GM18867 (cell line): Measurements from ENCODE around the gene BABAM2.

Experiments used
- ATAC-seq: cut with Tn5 transposase; IDR thresholded peaks from one replicate; pipeline ENCODE4 v1.9.1; 2021; ENCODE audit warnings: mild to moderate bottlenecking, moderate library complexity; ENCODE audit not compliant: unreplicated experiment

The BABAM2 gene

DNA sequence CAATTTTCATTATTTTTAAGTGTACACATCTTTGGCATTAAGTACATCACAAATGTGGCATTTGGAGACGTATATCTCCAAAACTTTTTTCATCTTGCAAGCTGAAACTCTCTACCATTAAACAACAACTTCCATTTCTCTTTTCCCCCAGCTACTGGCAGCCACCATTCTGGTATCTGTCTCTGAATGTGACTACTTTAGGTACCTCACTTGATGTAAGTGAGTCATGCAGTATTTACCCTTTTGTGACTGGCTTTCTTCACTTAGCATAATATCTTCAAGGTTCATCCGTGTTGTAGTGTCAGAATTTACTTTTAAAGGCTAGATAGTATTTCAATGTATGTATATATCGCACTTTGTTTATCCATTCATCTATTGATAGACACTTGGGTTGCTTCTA, 17.0 kb downstream of the BABAM2 start:
- no peak for ATAC-seq

- ATAC-seq = no peak
Observed at GRCh38 chr2:27909901-27910300, 19.4 kb downstream of the BABAM2 start.

GRCh38 chr2:27911458-27912210, 21.1 kb downstream of the BABAM2 start:
- no peak for ATAC-seq

DNA sequence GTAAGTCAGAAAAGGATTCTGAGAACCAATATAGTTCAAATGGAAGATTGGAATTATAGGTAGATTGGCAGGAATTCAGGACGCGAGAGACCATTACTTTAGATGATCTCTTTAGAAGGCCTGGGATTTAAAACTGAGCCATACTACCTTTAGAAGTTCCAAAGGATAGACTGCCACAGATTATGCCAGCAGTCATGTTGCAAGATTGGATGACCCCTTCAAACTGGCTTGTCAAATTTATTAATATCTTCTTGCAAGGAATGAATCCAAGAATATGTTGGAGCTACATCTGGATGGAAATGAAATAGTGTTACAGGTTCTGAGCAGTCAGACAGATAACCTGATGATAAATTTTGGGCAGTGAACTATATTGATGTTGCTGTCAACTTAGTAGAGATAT, 22.0 kb downstream of the BABAM2 start:
- ATAC-seq = no peak

GRCh38 chr2:27914041-27914804, 23.7 kb downstream of the BABAM2 start:
- no peak for ATAC-seq

- no peak for ATAC-seq
Observed at GRCh38 chr2:27914805-27915175, 24.3 kb downstream of the BABAM2 start.

GRCh38 chr2:27915191-27915590, 24.7 kb downstream of the BABAM2 start:
- ATAC-seq = no peak

GRCh38 chr2:27915874-27916273, 25.3 kb downstream of the BABAM2 start:
- no peak for ATAC-seq

DNA sequence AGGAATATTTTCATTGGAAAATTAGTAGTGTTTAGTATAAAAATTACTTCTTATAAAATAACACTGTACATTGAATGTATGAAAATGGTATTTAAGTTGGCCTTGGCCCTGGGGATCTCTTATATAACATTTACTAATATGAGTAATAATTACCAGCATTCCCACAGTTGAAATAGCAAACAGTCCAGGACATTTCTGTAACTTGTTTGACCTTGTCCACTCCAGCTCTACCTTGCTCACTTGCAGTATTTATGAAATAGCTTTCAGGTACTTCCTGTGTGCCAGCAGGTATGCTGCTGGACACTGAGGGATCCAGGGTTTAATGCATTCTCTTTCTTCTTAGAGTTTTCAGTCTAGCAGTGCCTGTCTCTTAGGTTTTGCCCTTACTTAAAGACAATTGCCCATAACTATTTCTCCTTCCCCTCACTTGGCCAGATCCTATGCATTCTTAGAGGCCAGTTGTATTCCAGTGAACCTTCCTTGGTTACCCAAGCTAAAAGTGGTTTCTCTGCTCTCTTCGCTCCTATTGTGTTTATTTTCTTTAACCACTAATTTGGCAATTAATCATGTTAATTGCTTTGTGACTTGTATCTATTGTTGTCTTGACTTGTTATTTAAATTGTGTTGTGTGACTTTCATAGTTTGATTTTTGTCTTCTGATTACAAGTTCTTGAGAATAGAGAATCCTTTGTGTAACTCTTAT, 25.9 kb downstream of the BABAM2 start:
- no peak for ATAC-seq

DNA sequence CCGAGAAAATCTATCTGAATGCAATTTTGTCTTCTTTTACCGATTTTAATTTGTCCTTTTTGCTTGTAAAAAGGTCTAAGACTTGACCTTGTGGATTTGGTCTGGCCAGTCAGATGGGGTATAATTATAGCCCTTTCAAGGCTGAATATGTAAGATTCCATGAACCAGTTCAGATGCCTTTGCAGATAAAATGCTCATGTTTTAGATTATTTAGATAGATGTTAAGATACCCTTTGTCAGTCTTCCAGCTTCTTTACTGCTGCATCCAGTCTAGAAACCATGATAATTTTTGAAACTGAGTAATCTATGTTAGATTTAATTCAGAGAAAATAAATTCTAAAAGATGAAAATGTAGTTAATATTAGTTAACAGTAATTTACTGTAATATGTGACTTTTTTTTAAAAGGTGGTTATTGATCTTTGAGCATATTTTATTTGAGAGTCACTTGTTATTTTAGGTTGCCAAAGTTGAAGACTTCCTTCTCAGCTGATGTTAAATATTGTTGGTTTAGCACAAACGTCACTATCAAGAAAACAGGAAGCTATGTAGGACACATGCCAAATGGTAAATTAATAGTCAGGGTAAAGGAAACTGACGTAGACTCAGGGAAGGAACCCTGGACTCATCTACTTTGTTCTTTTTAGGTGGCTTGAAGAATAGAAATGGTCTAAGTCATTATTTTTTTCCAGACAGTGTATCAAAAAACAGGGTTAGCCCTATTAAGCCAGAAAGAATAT, 29.8 kb downstream of the BABAM2 start:
- no peak for ATAC-seq

- no peak for ATAC-seq
Observed at GRCh38 chr2:27921424-27921823, 30.9 kb downstream of the BABAM2 start.

DNA sequence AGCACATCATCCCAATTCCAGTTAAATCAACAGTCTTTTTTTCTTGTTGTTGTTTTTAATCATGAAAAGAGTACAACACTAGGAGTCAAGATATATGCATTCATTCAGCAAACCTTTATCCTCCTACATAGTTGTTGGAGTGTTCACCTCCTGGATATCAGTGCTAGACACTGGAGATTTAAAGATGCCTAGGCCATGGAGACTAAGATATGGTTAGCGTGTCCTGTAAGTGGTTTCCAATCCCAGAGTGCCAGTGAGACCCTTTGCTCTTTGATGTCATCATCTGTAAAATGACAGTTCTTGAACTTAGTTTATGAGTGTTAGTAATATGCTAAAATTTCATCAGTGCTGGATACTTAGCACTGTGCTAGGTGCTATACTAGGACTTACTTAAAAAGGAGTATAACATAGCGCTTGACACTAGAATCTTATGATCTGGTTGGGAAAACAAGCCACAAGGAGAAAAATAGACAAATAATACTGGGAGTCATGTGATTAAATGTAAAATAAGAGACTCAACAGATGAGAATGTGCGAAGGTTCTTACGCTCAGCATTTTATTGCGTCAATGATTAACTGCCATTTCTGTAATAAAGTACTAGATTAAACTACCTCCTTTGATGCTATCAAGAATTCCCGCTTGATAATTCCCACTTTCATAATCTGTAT, 31.5 kb downstream of the BABAM2 start:
- no peak for ATAC-seq

- ATAC-seq = no peak
Observed at GRCh38 chr2:27922842-27923241, 32.3 kb downstream of the BABAM2 start.

DNA sequence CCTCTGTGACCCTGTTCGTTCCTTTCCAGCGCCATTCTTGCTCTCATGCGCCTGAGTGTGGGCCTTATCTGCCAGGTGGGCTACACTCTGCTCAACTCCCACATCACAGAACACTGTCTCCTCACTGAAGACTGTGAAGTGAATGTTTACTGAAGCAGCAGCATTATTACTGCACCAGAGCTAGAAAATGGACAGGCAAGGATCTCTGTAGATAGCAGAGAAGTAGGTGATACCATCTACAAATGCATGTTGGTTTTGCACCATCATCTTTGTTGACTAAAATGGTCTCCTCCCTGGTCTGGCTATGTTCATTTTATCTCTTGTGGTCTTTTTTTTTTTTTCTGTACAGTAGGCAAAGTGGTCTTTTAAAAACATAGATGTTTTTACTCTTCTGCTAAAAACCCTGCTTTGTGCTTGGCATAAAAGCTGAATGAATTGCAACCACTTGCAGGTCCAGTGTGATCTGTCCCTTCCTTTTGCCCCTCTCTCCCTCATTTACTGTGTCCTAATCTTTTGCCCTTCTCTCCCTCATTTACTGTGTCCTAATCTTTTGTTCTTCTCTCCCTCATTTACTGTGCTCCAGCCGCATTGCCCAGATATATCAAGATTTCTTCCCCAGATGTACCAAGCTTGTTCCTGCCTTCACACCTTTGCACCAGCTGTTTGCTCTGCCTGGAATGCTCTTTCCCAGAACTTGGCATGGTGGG, 35.4 kb downstream of the BABAM2 start:
- no peak for ATAC-seq

DNA sequence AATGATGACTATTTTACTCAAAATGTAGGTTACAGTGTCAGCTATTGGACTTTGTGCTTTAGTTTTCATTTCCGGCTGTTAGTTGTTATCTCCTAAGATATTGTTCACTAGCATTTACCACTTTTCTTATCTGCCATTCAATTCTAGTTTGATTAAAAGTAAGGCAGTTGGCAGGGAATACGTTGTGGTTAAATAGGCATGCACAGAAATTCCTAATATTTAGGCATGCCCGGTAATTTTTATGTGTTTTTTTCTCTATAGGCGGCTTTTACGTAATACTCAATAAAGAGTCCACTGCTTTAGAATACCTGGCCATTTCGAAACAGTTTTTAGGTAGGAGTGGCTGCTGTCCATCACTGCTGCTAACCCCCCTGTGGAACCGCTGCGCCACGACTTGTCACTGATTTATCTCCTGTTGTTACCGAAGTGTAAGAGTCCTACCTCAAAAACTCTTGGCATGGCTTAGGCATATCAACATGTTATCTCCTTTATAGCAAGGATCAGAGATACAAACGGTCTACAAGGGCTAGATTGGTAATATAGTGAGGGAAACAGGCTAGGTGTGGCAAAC, 39.5 kb downstream of the BABAM2 start:
- no peak for ATAC-seq

- no peak for ATAC-seq
Observed at GRCh38 chr2:27931361-27931950, 40.9 kb downstream of the BABAM2 start.

DNA sequence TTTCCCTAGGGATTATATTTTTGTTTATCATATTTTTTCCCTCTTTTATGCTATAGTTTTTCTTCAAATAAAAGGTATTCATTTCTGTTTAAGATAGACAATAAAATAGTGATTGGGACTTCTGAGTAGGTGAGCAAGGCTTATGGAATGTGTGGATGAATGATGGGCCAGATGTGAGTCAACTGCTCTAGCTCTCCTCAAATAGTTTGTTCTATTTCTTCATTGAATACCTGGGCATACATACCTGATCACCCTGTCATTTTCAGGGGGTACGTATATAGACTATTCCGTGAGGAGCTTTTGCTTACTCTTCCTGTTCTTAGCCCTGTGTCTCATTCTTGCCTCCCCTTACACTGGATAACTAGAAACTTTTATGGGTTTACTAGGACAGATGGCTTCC, 41.9 kb downstream of the BABAM2 start:
- ATAC-seq = no peak

- no peak for ATAC-seq
Observed at GRCh38 chr2:27935026-27935425, 44.5 kb downstream of the BABAM2 start.

DNA sequence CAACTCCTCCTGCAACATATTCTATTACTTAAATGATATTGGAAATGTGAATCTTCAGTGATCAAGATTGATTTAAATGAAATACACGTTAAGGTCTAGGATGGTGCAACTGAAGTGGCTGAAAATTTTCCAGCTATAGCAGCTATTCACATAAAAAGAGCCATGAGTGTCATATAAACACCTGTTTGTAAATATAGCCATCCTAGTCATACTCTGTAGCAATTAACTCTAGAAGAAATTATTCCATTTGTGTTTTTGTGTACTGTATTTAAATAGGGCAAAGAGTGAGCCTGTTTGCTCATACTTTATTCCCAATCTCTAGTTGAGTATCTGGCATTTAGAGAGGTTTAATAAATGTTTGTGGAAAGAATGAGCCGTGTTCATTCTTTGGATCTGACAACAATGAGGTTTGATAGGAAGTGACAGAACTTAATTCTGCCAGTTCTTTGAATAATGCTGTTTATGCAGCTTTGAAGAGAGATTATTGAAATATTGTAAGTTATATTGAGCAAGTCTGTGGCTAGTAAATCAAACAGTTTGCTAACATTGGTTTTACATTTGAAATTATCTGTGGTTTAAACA, 49.7 kb downstream of the BABAM2 start:
- no peak for ATAC-seq
